Lower leg skin (tissue), 3 donors: Measurements from ENCODE around the gene AGBL1.

ENCODE experiments used
- CTCF ChIP-seq, 3 donors: fragments of 450-650 bp; IDR thresholded peaks; one replicate each; pipeline ENCODE4 v1.5.1; 2016; ENCODE audit warnings: antibody characterized with exemption in 3 of 3, mild to moderate bottlenecking in 3 of 3, moderate library complexity in 2 of 3
- POLR2A ChIP-seq, 2 donors: fragments of 450-650 bp; IDR thresholded peaks; one replicate each; pipeline ENCODE4 v1.6.1; 2016 to 2017; ENCODE audit warnings: antibody characterized with exemption in 2 of 2, mild to moderate bottlenecking in 1 of 2, moderate library complexity in 1 of 2

GRCh38 chr15:86235667-86236066 lies 156.0 kb downstream of the AGBL1 start:
- TF ChIP-seq CTCF (IDR thresholded peaks at IDR 0.05), result no peak
- no peak for TF ChIP-seq POLR2A (IDR thresholded peaks at IDR 0.05)
